DND-41 (cell line): ENCODE measurements around the gene VHLL.
"Not testable (repeated sequence)": the region's sequence is repeated elsewhere in the genome, so short reads cannot be mapped to it uniquely, and the experiment has no call there.

ENCODE experiments used
- ATAC-seq: fragments of 200-7000 bp; cut with Tn5 transposase; 3 replicates; pipeline ENCODE4 v1.9.1; 2021; ENCODE audit warnings: low read depth; ENCODE audit not compliant: insufficient read depth
- DNase-seq: peaks from one replicate; pipeline ENCODE4 v3.0.0-alpha.2; 2020
- H2AFZ ChIP-seq: 2 replicates; pipeline ENCODE4 v1.6.0; 2012; ENCODE audit warnings: low read depth, low read length
- H3K27ac ChIP-seq: 2 replicates; pipeline ENCODE4 v1.5.1; 2012; ENCODE audit warnings: low read length, inconsistent platforms
- H3K27me3 ChIP-seq: fragments of 200-600 bp; sonication (generic); 2 replicates; pipeline ENCODE4 v1.6.0; 2012; ENCODE audit warnings: low read length, mild to moderate bottlenecking, inconsistent platforms; ENCODE audit not compliant: insufficient read depth, poor library complexity
- H3K36me3 ChIP-seq: 2 replicates; pipeline ENCODE4 v1.5.1; 2012; ENCODE audit warnings: low read length, inconsistent platforms; ENCODE audit not compliant: insufficient read depth
- H3K4me1 ChIP-seq: 2 replicates; pipeline ENCODE4 v1.5.1; 2012; ENCODE audit warnings: mild to moderate bottlenecking, low read length; ENCODE audit not compliant: insufficient read depth
- H3K4me2 ChIP-seq: 2 replicates; pipeline ENCODE4 v1.6.0; 2012; ENCODE audit warnings: mild to moderate bottlenecking, moderate library complexity, low read length, inconsistent platforms; ENCODE audit not compliant: insufficient read depth
- H3K4me3 ChIP-seq, 2 experiments: fragments of 200-600 bp in 1 of 2; shearing (Covaris generic) in 1 of 2; 2 replicates each; pipeline ENCODE4 v1.5.1; 2012 to 2016; ENCODE audit warnings: inconsistent platforms in 2 of 2, low read length in 2 of 2, mild to moderate bottlenecking in 2 of 2, low read depth in 1 of 2, moderate library complexity in 1 of 2
- H3K79me2 ChIP-seq: 2 replicates; pipeline ENCODE4 v1.6.0; 2012; ENCODE audit warnings: low read length, inconsistent platforms; ENCODE audit not compliant: insufficient read depth
- H3K9ac ChIP-seq: 2 replicates; pipeline ENCODE4 v1.6.0; 2012; ENCODE audit warnings: low read depth, mild to moderate bottlenecking, inconsistent platforms, low read length, moderate library complexity
- H3K9me3 ChIP-seq: 2 replicates; pipeline ENCODE4 v1.5.1; 2012; ENCODE audit warnings: low read length, moderate library complexity, mild to moderate bottlenecking, inconsistent platforms; ENCODE audit not compliant: insufficient read depth, severe bottlenecking
- H4K20me1 ChIP-seq: 2 replicates; pipeline ENCODE4 v1.6.0; 2012; ENCODE audit warnings: low read length; ENCODE audit not compliant: insufficient read depth
- CTCF ChIP-seq: IDR thresholded peaks from 2 replicates; pipeline ENCODE4 v1.5.1; 2012; ENCODE audit warnings: borderline replicate concordance, low read length, moderate library complexity, mild to moderate bottlenecking; ENCODE audit not compliant: poor library complexity, severe bottlenecking; ENCODE audit errors: extremely low read depth
- EZH2 ChIP-seq: IDR thresholded peaks from 3 replicates; pipeline ENCODE4 v1.6.1; 2012; ENCODE audit warnings: borderline replicate concordance, low read depth, mild to moderate bottlenecking, moderate library complexity, low read length, inconsistent platforms; ENCODE audit not compliant: severe bottlenecking

VHLL gene

DNA sequence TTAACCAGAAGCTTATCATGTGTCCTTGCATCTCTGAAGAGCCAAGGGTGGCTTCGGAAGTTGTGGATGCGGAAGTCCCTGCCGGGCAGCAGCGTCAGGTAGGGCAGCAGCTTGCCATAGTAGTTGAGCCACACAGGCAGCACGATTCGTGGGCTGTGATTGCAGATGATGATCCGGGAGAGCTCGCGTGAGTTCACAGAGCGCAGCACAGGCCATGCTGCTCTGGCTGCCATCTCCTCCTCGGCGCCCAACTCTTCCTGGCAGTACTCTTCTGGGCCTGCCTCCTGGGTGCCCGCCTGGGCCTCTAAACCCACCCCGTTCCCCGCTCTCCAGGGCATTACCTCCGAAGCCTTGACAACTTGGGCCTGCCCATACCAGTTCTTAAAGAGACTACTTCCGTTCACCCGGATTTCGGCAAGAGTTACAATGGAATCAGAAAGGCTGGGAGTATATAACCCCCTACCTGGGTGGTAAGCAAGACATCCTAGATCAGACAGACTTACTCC, at the start of gene VHLL:
Gene VHLL (minus strand): TSS at position 456 of the 506 bp plus-strand sequence. CDS start 118 bp downstream, at position 338.
- peaks cover 9% of the 10 kb centered on the region for H3K79me2 ChIP-seq
- H4K20me1 ChIP-seq, result no peaks in the 10 kb centered on the region
- ATAC-seq (no peak), DNase-seq (no peak)
- TF ChIP-seq CTCF (no peak), EZH2 (no peak)
- no peaks in the 10 kb centered on the region for H3K27me3 ChIP-seq
- H3K27ac ChIP-seq, result no peak within 1 kb of the TSS
- H3K9me3 ChIP-seq, result no peaks in the 10 kb centered on the region
- H3K4me1 ChIP-seq, result peaks cover 17% of the 10 kb centered on the region
- H3K9ac ChIP-seq, result no peak within 1 kb of the TSS
- no peak within 1 kb of the TSS for H3K4me2 ChIP-seq
- no peak within 1 kb of the TSS for H2AFZ ChIP-seq
- H3K4me3 ChIP-seq, result no peak within 1 kb of the TSS
- peaks cover 3% of the 10 kb centered on the region; the same call in 1 of the 2 replicates for H3K36me3 ChIP-seq

DNA sequence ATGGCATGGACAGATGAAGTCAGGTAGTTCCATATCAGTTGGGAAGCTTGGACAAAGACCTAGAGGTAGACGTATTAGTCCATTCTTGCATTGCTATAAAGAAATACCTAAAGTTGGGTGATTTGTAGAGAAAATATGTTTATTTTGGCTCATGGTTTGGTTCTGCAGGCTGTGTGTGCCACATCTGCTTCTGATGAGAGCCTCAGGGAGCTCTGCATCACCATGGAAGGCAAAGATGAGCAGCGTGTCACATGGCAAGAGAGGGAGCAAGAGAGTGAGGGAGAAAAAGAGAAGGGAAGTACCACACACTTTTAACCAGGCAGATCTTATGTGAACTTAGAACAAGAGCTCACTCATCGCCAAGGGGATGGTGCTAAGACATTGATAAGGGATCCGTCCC, 48.2 kb upstream of the VHLL start:
- H3K4me2 ChIP-seq, result no peak overlapping the region
- no peaks in the 10 kb centered on the region for H4K20me1 ChIP-seq
- H3K4me3 ChIP-seq, result no peak overlapping the region
- H2AFZ ChIP-seq, result no peak overlapping the region
- H3K27ac ChIP-seq, result no peak overlapping the region
- H3K79me2 ChIP-seq, result no peaks in the 10 kb centered on the region
- no peaks in the 10 kb centered on the region for H3K4me1 ChIP-seq
- H3K9me3 ChIP-seq, result no peaks in the 10 kb centered on the region
- no peaks in the 10 kb centered on the region for H3K36me3 ChIP-seq
- H3K27me3 ChIP-seq, result peaks cover 6% of the 10 kb centered on the region
- no peak for TF ChIP-seq CTCF
- no peak for TF ChIP-seq EZH2
- ATAC-seq (no peak), DNase-seq (no peak)
- no peak overlapping the region for H3K9ac ChIP-seq

GRCh38 chr1:156346636-156347035, 47.5 kb upstream of the VHLL start:
- Histone ChIP-seq H3K27ac (no peak overlapping the region), H3K4me3 (no peak overlapping the region), H3K9ac (no peak overlapping the region), H3K27me3 (peaks cover 6% of the 10 kb centered on the region), H4K20me1 (no peaks in the 10 kb centered on the region), H3K79me2 (no peaks in the 10 kb centered on the region), H3K4me2 (no peak overlapping the region), H3K9me3 (no peaks in the 10 kb centered on the region), H2AFZ (no peak overlapping the region), H3K36me3 (no peaks in the 10 kb centered on the region), H3K4me1 (no peaks in the 10 kb centered on the region)
- no peak for ATAC-seq
- DNase-seq, result no peak
- no peak for TF ChIP-seq EZH2
- TF ChIP-seq CTCF, result no peak

DNA sequence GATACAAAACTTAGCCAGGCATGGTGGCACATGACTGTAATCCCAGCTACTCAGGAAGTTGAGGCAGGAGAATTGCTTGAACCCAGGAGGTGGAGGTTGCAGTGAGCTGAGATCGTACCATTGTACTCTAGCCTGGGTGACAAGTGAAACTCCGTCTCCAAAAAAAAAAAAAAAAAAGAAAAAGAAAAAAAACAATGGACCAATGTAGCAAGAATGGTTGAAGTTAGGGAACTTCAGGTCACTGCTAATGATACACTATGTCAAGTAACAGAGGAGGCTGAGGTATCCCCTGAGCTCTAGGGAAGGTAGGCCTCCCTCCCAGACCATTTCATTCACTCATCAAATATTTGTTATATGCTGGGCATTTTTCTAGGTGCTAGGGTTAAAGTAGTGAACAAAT, 46.9 kb upstream of the VHLL start:
- H3K36me3 ChIP-seq, H3K9ac ChIP-seq, H3K4me1 ChIP-seq, H2AFZ ChIP-seq, H3K4me2 ChIP-seq, H3K9me3 ChIP-seq, H3K4me3 ChIP-seq, H3K27me3 ChIP-seq, ATAC-seq, H4K20me1 ChIP-seq, DNase-seq, H3K79me2 ChIP-seq, H3K27ac ChIP-seq: not testable (repeated sequence)
